ENCODE measurements around the gene ARX.

DNA sequence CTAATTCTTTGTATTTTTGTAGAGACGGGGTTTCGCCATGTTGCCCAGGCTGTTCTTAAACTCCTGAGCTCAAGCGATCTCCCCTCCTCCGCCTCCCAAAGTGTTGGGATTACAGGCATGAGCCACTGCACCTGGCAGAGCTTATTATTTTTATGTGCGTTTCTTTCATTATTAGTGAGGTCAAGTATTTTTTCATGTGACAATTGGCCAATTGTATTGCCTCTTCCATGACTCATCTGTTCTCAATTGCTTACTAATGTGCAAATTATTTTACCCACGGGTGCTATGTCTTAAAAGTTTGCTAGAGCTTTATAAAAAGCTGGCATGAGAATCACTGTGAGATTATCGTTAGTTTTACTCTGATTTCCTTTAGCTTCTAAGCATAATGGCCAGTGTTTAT lies 13.0 kb upstream of the ARX start:
- no peak for TF ChIP-seq POLR2A (IDR thresholded peaks at IDR 0.05)
- TF ChIP-seq, protein P1, sequence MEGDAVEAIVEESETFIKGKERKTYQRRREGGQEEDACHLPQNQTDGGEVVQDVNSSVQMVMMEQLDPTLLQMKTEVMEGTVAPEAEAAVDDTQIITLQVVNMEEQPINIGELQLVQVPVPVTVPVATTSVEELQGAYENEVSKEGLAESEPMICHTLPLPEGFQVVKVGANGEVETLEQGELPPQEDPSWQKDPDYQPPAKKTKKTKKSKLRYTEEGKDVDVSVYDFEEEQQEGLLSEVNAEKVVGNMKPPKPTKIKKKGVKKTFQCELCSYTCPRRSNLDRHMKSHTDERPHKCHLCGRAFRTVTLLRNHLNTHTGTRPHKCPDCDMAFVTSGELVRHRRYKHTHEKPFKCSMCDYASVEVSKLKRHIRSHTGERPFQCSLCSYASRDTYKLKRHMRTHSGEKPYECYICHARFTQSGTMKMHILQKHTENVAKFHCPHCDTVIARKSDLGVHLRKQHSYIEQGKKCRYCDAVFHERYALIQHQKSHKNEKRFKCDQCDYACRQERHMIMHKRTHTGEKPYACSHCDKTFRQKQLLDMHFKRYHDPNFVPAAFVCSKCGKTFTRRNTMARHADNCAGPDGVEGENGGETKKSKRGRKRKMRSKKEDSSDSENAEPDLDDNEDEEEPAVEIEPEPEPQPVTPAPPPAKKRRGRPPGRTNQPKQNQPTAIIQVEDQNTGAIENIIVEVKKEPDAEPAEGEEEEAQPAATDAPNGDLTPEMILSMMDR (IDR thresholded peaks at IDR 0.05): no peak
